A549 (cell line): ENCODE data around the gene PSMC4.

Experiments used
- ELK1 ChIP-seq: fragments of 150-350 bp; IDR thresholded peaks from 2 replicates; pipeline ENCODE4 v1.6.1; 2014; ENCODE audit warnings: low read depth, mild to moderate bottlenecking, low read length
- FOXS1 ChIP-seq: fragments of 250-450 bp; sonication (Bioruptor Pico); IDR thresholded peaks from 2 replicates; pipeline ENCODE4 v1.5.0; 2020; ENCODE audit warnings: mild to moderate bottlenecking, moderate library complexity
- HOXB13 ChIP-seq: fragments of 250-450 bp; sonication (Bioruptor Pico); IDR thresholded peaks from 2 replicates; pipeline ENCODE4 v1.5.0; 2020; ENCODE audit warnings: low read depth, mild to moderate bottlenecking, moderate library complexity
- JUN ChIP-seq, 2 experiments: fragments of >200 bp; sonication (Bioruptor Twin); formaldehyde crosslinking; IDR thresholded peaks; 2 replicates in 1 of 2; 3 replicates in 1 of 2; pipeline ENCODE4 v1.6.1; 2016 to 2017
- JUNB ChIP-seq: fragments of >200 bp; sonication (Bioruptor Twin); formaldehyde crosslinking; IDR thresholded peaks from 2 replicates; pipeline ENCODE4 v1.6.1; 2016
- PHF8 ChIP-seq: fragments of 200-600 bp; sonication (generic); IDR thresholded peaks from 2 replicates; pipeline ENCODE4 v1.6.1; 2016; ENCODE audit warnings: low read depth, mild to moderate bottlenecking, antibody characterized with exemption, moderate library complexity, borderline replicate concordance
- POLR2A ChIP-seq: IDR thresholded peaks from 2 replicates; pipeline ENCODE4 v1.6.1; 2012; ENCODE audit warnings: mild to moderate bottlenecking, low read length
- REST ChIP-seq: fragments of 200-600 bp; sonication (generic); IDR thresholded peaks from 2 replicates; pipeline ENCODE4 v1.6.1; 2016; ENCODE audit warnings: antibody characterized with exemption, mild to moderate bottlenecking, moderate library complexity
- RFX5 ChIP-seq: fragments of 450-650 bp; IDR thresholded peaks from 2 replicates; pipeline ENCODE4 v1.7.1; 2014; ENCODE audit warnings: antibody characterized with exemption, mild to moderate bottlenecking, moderate library complexity
- TF ChIP-seq, protein P1 (sequence below): fragments of >200 bp; sonication (Bioruptor Twin); formaldehyde crosslinking; IDR thresholded peaks from 3 replicates; pipeline ENCODE4 v1.5.1; 2016
- TF ChIP-seq, protein P2 (sequence below): fragments of 450-650 bp; IDR thresholded peaks from 2 replicates; pipeline ENCODE4 v1.6.1; 2014; ENCODE audit warnings: antibody characterized with exemption

GRCh38 chr19:39926170-39926760 is 44.7 kb upstream of the PSMC4 start:
- TF ChIP-seq, protein P1, sequence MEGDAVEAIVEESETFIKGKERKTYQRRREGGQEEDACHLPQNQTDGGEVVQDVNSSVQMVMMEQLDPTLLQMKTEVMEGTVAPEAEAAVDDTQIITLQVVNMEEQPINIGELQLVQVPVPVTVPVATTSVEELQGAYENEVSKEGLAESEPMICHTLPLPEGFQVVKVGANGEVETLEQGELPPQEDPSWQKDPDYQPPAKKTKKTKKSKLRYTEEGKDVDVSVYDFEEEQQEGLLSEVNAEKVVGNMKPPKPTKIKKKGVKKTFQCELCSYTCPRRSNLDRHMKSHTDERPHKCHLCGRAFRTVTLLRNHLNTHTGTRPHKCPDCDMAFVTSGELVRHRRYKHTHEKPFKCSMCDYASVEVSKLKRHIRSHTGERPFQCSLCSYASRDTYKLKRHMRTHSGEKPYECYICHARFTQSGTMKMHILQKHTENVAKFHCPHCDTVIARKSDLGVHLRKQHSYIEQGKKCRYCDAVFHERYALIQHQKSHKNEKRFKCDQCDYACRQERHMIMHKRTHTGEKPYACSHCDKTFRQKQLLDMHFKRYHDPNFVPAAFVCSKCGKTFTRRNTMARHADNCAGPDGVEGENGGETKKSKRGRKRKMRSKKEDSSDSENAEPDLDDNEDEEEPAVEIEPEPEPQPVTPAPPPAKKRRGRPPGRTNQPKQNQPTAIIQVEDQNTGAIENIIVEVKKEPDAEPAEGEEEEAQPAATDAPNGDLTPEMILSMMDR: no peak
- TF ChIP-seq REST (no peak), FOXS1 (CRISPR knock-in tag) (no peak), JUN (IDR thresholded peaks at IDR 0.05) (no peak), PHF8 (no peak), RFX5 (no peak), HOXB13 (CRISPR knock-in tag) (no peak), JUNB (no peak), POLR2A (no peak), ELK1 (no peak)
- TF ChIP-seq, protein P2, sequence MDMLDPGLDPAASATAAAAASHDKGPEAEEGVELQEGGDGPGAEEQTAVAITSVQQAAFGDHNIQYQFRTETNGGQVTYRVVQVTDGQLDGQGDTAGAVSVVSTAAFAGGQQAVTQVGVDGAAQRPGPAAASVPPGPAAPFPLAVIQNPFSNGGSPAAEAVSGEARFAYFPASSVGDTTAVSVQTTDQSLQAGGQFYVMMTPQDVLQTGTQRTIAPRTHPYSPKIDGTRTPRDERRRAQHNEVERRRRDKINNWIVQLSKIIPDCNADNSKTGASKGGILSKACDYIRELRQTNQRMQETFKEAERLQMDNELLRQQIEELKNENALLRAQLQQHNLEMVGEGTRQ: no peak
